Measurements from ENCODE around the gene C16orf89.

Gene C16orf89

GRCh38 chr16:5012887-5013286 is 52.9 kb downstream of the C16orf89 start:
- ChIA-PET CTCF (no interaction called here), POLR2A (ENCODE audit: low non-redundant PET) (no interaction called here)
- TF ChIP-seq CTCF (conservative IDR thresholded peaks at IDR 0.05; ENCODE audit: low read depth): no peak
- H3K27ac ChIP-seq: no peak overlapping the region
- DNase-seq (ENCODE audit: low spot score): no peak

GRCh38 chr16:5011637-5012036 is 54.1 kb downstream of the C16orf89 start:
- H3K27ac ChIP-seq: no peak overlapping the region
- TF ChIP-seq CTCF (conservative IDR thresholded peaks at IDR 0.05; ENCODE audit: low read depth): no peak
- POLR2A ChIA-PET (ENCODE audit: low non-redundant PET): no interaction called here
- CTCF ChIA-PET: interaction anchor here (1.7 kb wide), 1 partner anchor 13 kb away, joined by 4 read pairs; no protein-coding TSS in a partner anchor
- no peak for DNase-seq (ENCODE audit: low spot score)

- no peak overlapping the region for H3K27ac ChIP-seq
- POLR2A ChIA-PET (ENCODE audit: low non-redundant PET): no interaction called here
- no peak for TF ChIP-seq CTCF (conservative IDR thresholded peaks at IDR 0.05; ENCODE audit: low read depth)
- CTCF ChIA-PET: interaction anchor here (1.7 kb wide), 1 partner anchor 14 kb away, joined by 4 read pairs; no protein-coding TSS in a partner anchor
- DNase-seq (ENCODE audit: low spot score): no peak
Observed at GRCh38 chr16:5010576-5011329, 55.0 kb downstream of the C16orf89 start.

GRCh38 chr16:5008311-5008731 is 57.4 kb downstream of the C16orf89 start:
- TF ChIP-seq CTCF (conservative IDR thresholded peaks at IDR 0.05; ENCODE audit: low read depth): no peak
- POLR2A ChIA-PET (ENCODE audit: low non-redundant PET): no interaction called here
- no peak for DNase-seq (ENCODE audit: low spot score)
- CTCF ChIA-PET: no interaction called here
- H3K27ac ChIP-seq: no peak overlapping the region

- DNase-seq (ENCODE audit: low spot score): no peak
Observed at GRCh38 chr16:5007256-5007655, 58.5 kb downstream of the C16orf89 start.

More at GRCh38 chr16:5007256-5007655, 58.5 kb downstream of the C16orf89 start:
- no peak overlapping the region for H3K27ac ChIP-seq
- CTCF ChIA-PET: no interaction called here
- POLR2A ChIA-PET (ENCODE audit: low non-redundant PET): no interaction called here
- TF ChIP-seq CTCF (conservative IDR thresholded peaks at IDR 0.05; ENCODE audit: low read depth): no peak

Measured in RWPE1 (cell line).